Testis (tissue), 2 donors: ENCODE data around the gene KIAA0232.

Experiments
- POLR2A ChIP-seq: fragments of 450-650 bp; IDR thresholded peaks from one replicate; pipeline ENCODE4 v1.6.1; 2017; ENCODE audit warnings: antibody characterized with exemption, mild to moderate bottlenecking, moderate library complexity
- TF ChIP-seq, protein P1 (sequence below), 3 experiments: fragments of 450-650 bp in 2 of 3; fragments of 200-600 bp in 1 of 3; sonication (generic) in 1 of 3; IDR thresholded peaks; one replicate each; pipeline ENCODE4 v1.5.1; 2016 to 2019; ENCODE audit warnings: antibody characterized with exemption in 3 of 3, mild to moderate bottlenecking in 2 of 3, moderate library complexity in 1 of 3

GRCh38 chr4:6739920-6740319, 42.6 kb upstream of the KIAA0232 start:
- TF ChIP-seq, protein P1, sequence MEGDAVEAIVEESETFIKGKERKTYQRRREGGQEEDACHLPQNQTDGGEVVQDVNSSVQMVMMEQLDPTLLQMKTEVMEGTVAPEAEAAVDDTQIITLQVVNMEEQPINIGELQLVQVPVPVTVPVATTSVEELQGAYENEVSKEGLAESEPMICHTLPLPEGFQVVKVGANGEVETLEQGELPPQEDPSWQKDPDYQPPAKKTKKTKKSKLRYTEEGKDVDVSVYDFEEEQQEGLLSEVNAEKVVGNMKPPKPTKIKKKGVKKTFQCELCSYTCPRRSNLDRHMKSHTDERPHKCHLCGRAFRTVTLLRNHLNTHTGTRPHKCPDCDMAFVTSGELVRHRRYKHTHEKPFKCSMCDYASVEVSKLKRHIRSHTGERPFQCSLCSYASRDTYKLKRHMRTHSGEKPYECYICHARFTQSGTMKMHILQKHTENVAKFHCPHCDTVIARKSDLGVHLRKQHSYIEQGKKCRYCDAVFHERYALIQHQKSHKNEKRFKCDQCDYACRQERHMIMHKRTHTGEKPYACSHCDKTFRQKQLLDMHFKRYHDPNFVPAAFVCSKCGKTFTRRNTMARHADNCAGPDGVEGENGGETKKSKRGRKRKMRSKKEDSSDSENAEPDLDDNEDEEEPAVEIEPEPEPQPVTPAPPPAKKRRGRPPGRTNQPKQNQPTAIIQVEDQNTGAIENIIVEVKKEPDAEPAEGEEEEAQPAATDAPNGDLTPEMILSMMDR (IDR thresholded peaks at IDR 0.05): no peak
- no peak for TF ChIP-seq POLR2A
